DND-41 (cell line): Measurements from ENCODE around the gene C6orf47.

Source experiments
- ATAC-seq: fragments of 200-7000 bp; cut with Tn5 transposase; 3 replicates; pipeline ENCODE4 v1.9.1; 2021; ENCODE audit warnings: low read depth; ENCODE audit not compliant: insufficient read depth
- DNase-seq: peaks from one replicate; pipeline ENCODE4 v3.0.0-alpha.2; 2020
- H2AFZ ChIP-seq: 2 replicates; pipeline ENCODE4 v1.6.0; 2012; ENCODE audit warnings: low read depth, low read length
- H3K27ac ChIP-seq: 2 replicates; pipeline ENCODE4 v1.5.1; 2012; ENCODE audit warnings: low read length, inconsistent platforms
- H3K27me3 ChIP-seq: fragments of 200-600 bp; sonication (generic); 2 replicates; pipeline ENCODE4 v1.6.0; 2012; ENCODE audit warnings: low read length, mild to moderate bottlenecking, inconsistent platforms; ENCODE audit not compliant: insufficient read depth, poor library complexity
- H3K36me3 ChIP-seq: 2 replicates; pipeline ENCODE4 v1.5.1; 2012; ENCODE audit warnings: low read length, inconsistent platforms; ENCODE audit not compliant: insufficient read depth
- H3K4me1 ChIP-seq: 2 replicates; pipeline ENCODE4 v1.5.1; 2012; ENCODE audit warnings: mild to moderate bottlenecking, low read length; ENCODE audit not compliant: insufficient read depth
- H3K4me2 ChIP-seq: 2 replicates; pipeline ENCODE4 v1.6.0; 2012; ENCODE audit warnings: mild to moderate bottlenecking, moderate library complexity, low read length, inconsistent platforms; ENCODE audit not compliant: insufficient read depth
- H3K4me3 ChIP-seq, 2 experiments: fragments of 200-600 bp in 1 of 2; shearing (Covaris generic) in 1 of 2; 2 replicates each; pipeline ENCODE4 v1.5.1; 2012 to 2016; ENCODE audit warnings: inconsistent platforms in 2 of 2, low read length in 2 of 2, mild to moderate bottlenecking in 2 of 2, low read depth in 1 of 2, moderate library complexity in 1 of 2
- H3K79me2 ChIP-seq: 2 replicates; pipeline ENCODE4 v1.6.0; 2012; ENCODE audit warnings: low read length, inconsistent platforms; ENCODE audit not compliant: insufficient read depth
- H3K9ac ChIP-seq: 2 replicates; pipeline ENCODE4 v1.6.0; 2012; ENCODE audit warnings: low read depth, mild to moderate bottlenecking, inconsistent platforms, low read length, moderate library complexity
- H3K9me3 ChIP-seq: 2 replicates; pipeline ENCODE4 v1.5.1; 2012; ENCODE audit warnings: low read length, moderate library complexity, mild to moderate bottlenecking, inconsistent platforms; ENCODE audit not compliant: insufficient read depth, severe bottlenecking
- H4K20me1 ChIP-seq: 2 replicates; pipeline ENCODE4 v1.6.0; 2012; ENCODE audit warnings: low read length; ENCODE audit not compliant: insufficient read depth
- CTCF ChIP-seq: IDR thresholded peaks from 2 replicates; pipeline ENCODE4 v1.5.1; 2012; ENCODE audit warnings: borderline replicate concordance, low read length, moderate library complexity, mild to moderate bottlenecking; ENCODE audit not compliant: poor library complexity, severe bottlenecking; ENCODE audit errors: extremely low read depth
- EZH2 ChIP-seq: IDR thresholded peaks from 3 replicates; pipeline ENCODE4 v1.6.1; 2012; ENCODE audit warnings: borderline replicate concordance, low read depth, mild to moderate bottlenecking, moderate library complexity, low read length, inconsistent platforms; ENCODE audit not compliant: severe bottlenecking

The C6orf47 gene

GRCh38 chr6:31617010-31617409, 43.6 kb downstream of the C6orf47 start:
- no peak for TF ChIP-seq EZH2
- TF ChIP-seq CTCF = no peak
- Histone ChIP-seq H3K9me3 (no peaks in the 10 kb centered on the region), H3K4me3 (no peak overlapping the region), H3K36me3 (peaks cover 5% of the 10 kb centered on the region), H4K20me1 (peaks cover 2% of the 10 kb centered on the region; the same call in 1 of the 2 replicates), H2AFZ (no peak overlapping the region), H3K4me2 (peak overlapping the region; percentile 71; the same call in 1 of the 2 replicates), H3K4me1 (peaks cover 47% of the 10 kb centered on the region), H3K27ac (peak overlapping the region; percentile 95; the same call in 1 of the 2 replicates), H3K79me2 (peaks cover 33% of the 10 kb centered on the region), H3K27me3 (no peaks in the 10 kb centered on the region), H3K9ac (peak overlapping the region; percentile 75; the same call in 1 of the 2 replicates)
- ATAC-seq (no peak), DNase-seq (no peak)

- no peaks in the 10 kb centered on the region for H3K9me3 ChIP-seq
- peak overlapping the region; percentile 71 for H3K4me2 ChIP-seq
- DNase-seq (peak; percentile 83), ATAC-seq (peak; percentile 41)
- no peaks in the 10 kb centered on the region for H3K27me3 ChIP-seq
- H3K79me2 ChIP-seq = peaks cover 21% of the 10 kb centered on the region
- peak overlapping the region; percentile 75 for H3K9ac ChIP-seq
- peak overlapping the region; percentile 74 for H2AFZ ChIP-seq
- TF ChIP-seq CTCF (peak; percentile 4), EZH2 (no peak)
- no peaks in the 10 kb centered on the region for H3K36me3 ChIP-seq
- peak overlapping the region; percentile 14 to 64; a peak in 3 of 4 replicates for H3K4me3 ChIP-seq
- H3K4me1 ChIP-seq = peaks cover 40% of the 10 kb centered on the region
- H4K20me1 ChIP-seq = no peaks in the 10 kb centered on the region
- H3K27ac ChIP-seq = peak overlapping the region; percentile 95
These were observed 44.8 kb downstream of the C6orf47 start for GRCh38 chr6:31615748-31616147.

- Histone ChIP-seq H3K4me2 (peak within 1 kb of the TSS; percentile 71), H3K4me1 (peaks cover 40% of the 10 kb centered on the region), H3K36me3 (no peaks in the 10 kb centered on the region), H3K9ac (peak within 1 kb of the TSS; percentile 75), H3K9me3 (no peaks in the 10 kb centered on the region), H3K27ac (peak within 1 kb of the TSS; percentile 95), H3K4me3 (peak within 1 kb of the TSS; percentile 14 to 64; a peak in 3 of 4 replicates), H4K20me1 (no peaks in the 10 kb centered on the region), H2AFZ (peak within 1 kb of the TSS; percentile 74), H3K27me3 (no peaks in the 10 kb centered on the region), H3K79me2 (peaks cover 19% of the 10 kb centered on the region)
- no peak for DNase-seq
- ATAC-seq = no peak
- TF ChIP-seq CTCF (no peak), EZH2 (no peak)
These were observed 45.6 kb downstream of the C6orf47 start, which contains the start of gene AIF1 for GRCh38 chr6:31614684-31615578. TSS of gene AIF1 (plus strand) at chr6:31615234. CDS start at chr6:31615330, 96 bp downstream.
